ENCODE data around the gene ADCY6. TPM values are rescaled to one million over a fixed set of nuclear protein-coding genes. Genes with fewer than 3 reads are reported as not detected.

Gene ADCY6
- total RNA-seq (10 to 100 TPM; 39.9 to 51.9 TPM), polyA plus RNA-seq (ENCODE audit: insufficient read length in 2 of 2) (10 to 100 TPM; 58.4 to 90.2 TPM)
- long read RNA-seq, donor 1, partial matches to known transcripts = 0 of 4 reads
- long read RNA-seq, donor 1, other reads (novel, unspliced or antisense) = 0 of 4 reads
- long read RNA-seq, donor 2, partial matches to known transcripts = 0 of 1 reads
- long read RNA-seq, donor 2, other reads (novel, unspliced or antisense) = 0 of 1 reads
- long read RNA-seq, donor 3, full-length matches to known transcripts = 1 of 1 reads
- long read RNA-seq, donor 3, partial matches to known transcripts = 0 of 1 reads
- long read RNA-seq, donor 3, other reads (novel, unspliced or antisense) = 0 of 1 reads
- long read RNA-seq, donor 4 = 0 reads

DNA sequence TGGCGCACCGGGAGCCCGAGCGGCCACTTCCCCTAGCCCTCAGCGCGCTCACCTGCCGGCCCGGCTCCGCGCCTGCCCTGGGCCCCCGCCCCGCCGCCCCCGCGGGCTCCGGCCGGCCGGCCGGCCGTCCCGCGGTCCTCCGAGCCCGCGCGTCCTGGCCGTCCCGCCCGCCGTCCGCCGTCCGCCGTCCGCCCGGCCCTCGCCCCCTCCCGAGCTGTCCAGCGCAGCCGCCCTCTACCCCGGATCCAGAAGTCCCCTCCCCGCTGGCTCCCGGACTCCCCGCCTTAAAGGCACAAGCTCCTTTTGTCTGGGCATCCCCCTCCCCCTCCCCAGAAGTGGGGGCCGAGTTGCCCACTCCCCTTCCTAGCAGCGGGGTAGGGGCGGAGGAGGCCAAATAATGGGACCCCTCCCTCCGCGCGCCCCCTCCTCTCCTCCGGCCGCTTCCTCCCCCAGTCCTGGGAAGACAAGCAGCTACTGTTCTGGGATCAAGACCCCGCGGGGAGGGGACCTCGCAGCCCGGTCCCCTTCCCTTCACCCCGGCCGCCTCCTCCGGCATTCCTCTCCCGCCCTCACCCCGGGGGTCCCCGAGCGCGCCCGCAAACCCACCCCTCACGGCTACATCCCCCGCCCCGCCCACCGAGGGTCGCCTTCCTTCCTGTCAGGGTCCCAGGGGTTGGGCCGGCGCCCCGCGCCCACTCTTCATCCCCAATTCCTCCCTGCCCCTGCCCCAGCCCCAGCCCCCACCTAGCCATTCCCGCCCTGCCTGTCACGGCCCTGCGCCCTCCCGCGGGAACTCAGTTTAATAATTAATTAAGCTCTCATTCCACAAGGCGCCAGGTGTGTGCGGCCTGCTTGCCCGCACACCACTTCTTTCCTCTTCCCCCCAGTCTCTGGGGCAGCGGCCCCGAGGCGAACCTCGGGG, at the start of gene ADCY6:
TSS of gene ADCY6 (minus strand) at position 236 of the 922 bp plus-strand sequence. CDS start 5,655 bp downstream, outside the sequence.
- 0% methylated on average over 78 of the region's 86 CpGs for WGBS (ENCODE audit: insufficient coverage)
- peak; percentile 53 to 95 (median 75) for DNase-seq (ENCODE audit: low read depth in 4 of 6, low spot score in 6 of 6)
- Histone ChIP-seq H3K36me3 (ENCODE audit: control insufficient read depth, insufficient read depth, low read length) (no peaks in the 10 kb centered on the region), H3K9me3 (ENCODE audit: control insufficient read depth, insufficient read depth, low read length) (no peaks in the 10 kb centered on the region), H3K4me3 (ENCODE audit: low read depth, low read length) (peak within 1 kb of the TSS; percentile 87), H3K27me3 (ENCODE audit: control insufficient read depth, insufficient read depth, low read length) (no peaks in the 10 kb centered on the region), H3K4me1 (ENCODE audit: control insufficient read depth, insufficient read depth, low read length) (peaks cover 29% of the 10 kb centered on the region), H3K27ac (ENCODE audit: low read depth, low read length) (peak within 1 kb of the TSS; percentile 73)

DNA sequence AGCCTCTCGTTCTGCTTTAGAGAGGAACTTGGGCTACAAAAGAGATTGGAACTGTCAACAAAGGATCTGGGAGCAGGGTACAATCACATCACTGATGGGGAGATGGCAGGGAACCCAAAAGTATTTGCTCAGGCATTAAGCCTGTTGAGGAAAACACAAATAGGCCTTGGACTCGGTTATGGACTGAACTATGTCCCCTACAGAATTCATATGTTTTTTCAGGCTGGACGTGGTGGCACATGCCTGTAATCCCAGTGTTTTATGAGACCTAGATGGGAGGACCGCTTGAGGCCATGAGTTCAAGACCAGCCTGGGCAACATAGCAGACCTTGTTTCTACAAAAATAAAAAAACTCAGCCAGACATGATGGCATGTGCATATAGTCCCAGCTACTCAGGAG, 49.2 kb upstream of the ADCY6 start:
- Histone ChIP-seq H3K27me3 (ENCODE audit: control insufficient read depth, insufficient read depth, low read length) (no peaks in the 10 kb centered on the region), H3K4me1 (ENCODE audit: control insufficient read depth, insufficient read depth, low read length) (no peaks in the 10 kb centered on the region), H3K9me3 (ENCODE audit: control insufficient read depth, insufficient read depth, low read length) (no peaks in the 10 kb centered on the region), H3K4me3 (ENCODE audit: low read depth, low read length) (no peak overlapping the region), H3K27ac (ENCODE audit: low read depth, low read length) (no peak overlapping the region), H3K36me3 (ENCODE audit: control insufficient read depth, insufficient read depth, low read length) (peaks cover 74% of the 10 kb centered on the region)
- 80% methylated on average over 1 of the region's 4 CpGs for WGBS (ENCODE audit: insufficient coverage)
- no peak for DNase-seq (ENCODE audit: low read depth in 4 of 6, low spot score in 6 of 6)

DNA sequence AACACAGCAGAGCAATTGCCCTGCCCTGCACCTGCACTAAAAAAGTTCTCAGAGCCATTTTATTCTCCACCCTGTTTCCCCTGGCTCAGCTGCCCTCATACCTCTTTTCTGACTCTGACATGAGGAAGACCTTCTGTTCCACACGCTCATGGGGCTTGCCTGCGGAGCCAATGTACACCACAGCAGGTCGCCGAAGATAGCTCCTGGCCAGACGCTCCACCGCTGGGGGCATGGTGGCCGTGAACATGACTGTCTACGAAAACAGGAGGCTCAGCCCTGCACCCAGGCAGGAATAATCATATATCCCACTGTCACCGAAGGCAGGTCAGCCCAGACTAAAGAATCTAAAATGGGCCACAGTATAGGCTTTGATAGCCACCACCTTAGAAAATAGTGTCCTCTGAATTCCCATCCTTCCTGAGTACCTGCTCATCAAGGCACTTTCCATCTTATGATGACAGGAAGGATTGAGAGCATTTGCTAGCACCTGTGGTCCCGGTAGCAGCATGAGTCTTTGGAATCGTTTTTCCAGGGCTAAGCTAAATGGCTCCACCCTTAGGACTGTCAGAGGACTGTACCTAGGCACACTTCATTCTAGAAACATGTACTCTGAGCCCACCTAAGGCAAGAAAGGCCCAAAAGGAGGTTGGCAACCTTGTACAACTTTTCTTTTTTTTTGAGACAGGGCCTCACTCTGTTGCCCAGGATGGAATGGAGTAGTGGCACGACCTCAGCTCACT, 43.6 kb upstream of the ADCY6 start:
- no peaks in the 10 kb centered on the region for H3K9me3 ChIP-seq (ENCODE audit: control insufficient read depth, insufficient read depth, low read length)
- H3K27me3 ChIP-seq (ENCODE audit: control insufficient read depth, insufficient read depth, low read length) = no peaks in the 10 kb centered on the region
- no peak overlapping the region for H3K4me3 ChIP-seq (ENCODE audit: low read depth, low read length)
- WGBS (ENCODE audit: insufficient coverage) = 98% methylated on average over 12 of the region's 12 CpGs
- no peak overlapping the region for H3K27ac ChIP-seq (ENCODE audit: low read depth, low read length)
- H3K4me1 ChIP-seq (ENCODE audit: control insufficient read depth, insufficient read depth, low read length) = no peaks in the 10 kb centered on the region
- H3K36me3 ChIP-seq (ENCODE audit: control insufficient read depth, insufficient read depth, low read length) = peaks cover 93% of the 10 kb centered on the region
- no peak for DNase-seq (ENCODE audit: low read depth in 4 of 6, low spot score in 6 of 6)

- Histone ChIP-seq H3K27ac (ENCODE audit: low read depth, low read length) (no peak overlapping the region), H3K9me3 (ENCODE audit: control insufficient read depth, insufficient read depth, low read length) (no peaks in the 10 kb centered on the region), H3K36me3 (ENCODE audit: control insufficient read depth, insufficient read depth, low read length) (peaks cover 94% of the 10 kb centered on the region), H3K4me1 (ENCODE audit: control insufficient read depth, insufficient read depth, low read length) (no peaks in the 10 kb centered on the region), H3K27me3 (ENCODE audit: control insufficient read depth, insufficient read depth, low read length) (no peaks in the 10 kb centered on the region), H3K4me3 (ENCODE audit: low read depth, low read length) (no peak overlapping the region)
- no peak for DNase-seq (ENCODE audit: low read depth in 4 of 6, low spot score in 6 of 6)
- WGBS (ENCODE audit: insufficient coverage) = 86% methylated on average over 4 of the region's 6 CpGs
These were observed 42.4 kb upstream of the ADCY6 start for GRCh38 chr12:48831257-48831656.

DNA sequence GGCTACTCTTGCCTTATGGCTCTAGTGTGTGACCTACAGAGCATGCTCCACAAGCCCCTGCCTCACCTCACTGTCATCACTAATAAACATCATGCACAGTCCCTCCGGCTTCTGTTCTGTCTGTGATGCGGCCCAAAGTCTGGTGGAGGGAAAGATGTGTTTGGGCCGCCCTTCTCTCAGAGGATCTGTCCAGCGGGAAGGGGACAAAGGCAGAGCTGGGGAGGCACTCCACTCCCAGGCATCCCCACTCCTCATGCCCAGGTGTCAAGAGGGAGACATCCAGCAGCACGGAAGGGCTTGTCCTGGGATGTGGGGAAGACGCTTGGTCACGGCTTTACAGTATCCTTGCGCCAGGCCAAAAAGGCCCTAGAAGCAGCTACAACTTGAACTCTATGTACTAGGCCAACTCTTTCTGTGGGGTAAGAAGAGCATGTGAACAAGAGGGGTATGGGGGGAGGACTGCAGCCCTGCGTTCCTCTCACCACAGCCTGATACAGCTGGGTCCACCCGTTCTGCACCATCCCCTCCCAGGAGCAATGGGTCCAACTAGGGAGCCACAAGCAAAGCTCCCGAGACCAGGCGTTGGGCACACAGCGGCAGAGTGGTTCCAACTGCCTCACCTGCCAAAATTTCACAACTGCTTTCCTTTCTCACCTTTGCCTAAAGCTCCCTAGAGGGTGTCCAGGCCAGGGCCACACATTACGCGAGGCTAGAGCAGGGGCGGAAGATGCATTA, 40.1 kb upstream of the ADCY6 start:
- H3K27me3 ChIP-seq (ENCODE audit: control insufficient read depth, insufficient read depth, low read length) = no peaks in the 10 kb centered on the region
- no peak overlapping the region for H3K27ac ChIP-seq (ENCODE audit: low read depth, low read length)
- no peaks in the 10 kb centered on the region for H3K4me1 ChIP-seq (ENCODE audit: control insufficient read depth, insufficient read depth, low read length)
- no peaks in the 10 kb centered on the region for H3K9me3 ChIP-seq (ENCODE audit: control insufficient read depth, insufficient read depth, low read length)
- H3K36me3 ChIP-seq (ENCODE audit: control insufficient read depth, insufficient read depth, low read length) = peaks cover 94% of the 10 kb centered on the region
- WGBS (ENCODE audit: insufficient coverage) = 89% methylated on average over 10 of the region's 16 CpGs
- H3K4me3 ChIP-seq (ENCODE audit: low read depth, low read length) = no peak overlapping the region
- DNase-seq (ENCODE audit: low read depth in 4 of 6, low spot score in 6 of 6) = no peak

- peaks cover 97% of the 10 kb centered on the region for H3K36me3 ChIP-seq (ENCODE audit: control insufficient read depth, insufficient read depth, low read length)
- H3K9me3 ChIP-seq (ENCODE audit: control insufficient read depth, insufficient read depth, low read length) = no peaks in the 10 kb centered on the region
- no peaks in the 10 kb centered on the region for H3K4me1 ChIP-seq (ENCODE audit: control insufficient read depth, insufficient read depth, low read length)
- WGBS (ENCODE audit: insufficient coverage) = 86% methylated on average over 2 of the region's 2 CpGs
- no peak overlapping the region for H3K27ac ChIP-seq (ENCODE audit: low read depth, low read length)
- no peak overlapping the region for H3K4me3 ChIP-seq (ENCODE audit: low read depth, low read length)
- no peak for DNase-seq (ENCODE audit: low read depth in 4 of 6, low spot score in 6 of 6)
- no peaks in the 10 kb centered on the region for H3K27me3 ChIP-seq (ENCODE audit: control insufficient read depth, insufficient read depth, low read length)
These were observed 39.4 kb upstream of the ADCY6 start for GRCh38 chr12:48828293-48828692.

DNA sequence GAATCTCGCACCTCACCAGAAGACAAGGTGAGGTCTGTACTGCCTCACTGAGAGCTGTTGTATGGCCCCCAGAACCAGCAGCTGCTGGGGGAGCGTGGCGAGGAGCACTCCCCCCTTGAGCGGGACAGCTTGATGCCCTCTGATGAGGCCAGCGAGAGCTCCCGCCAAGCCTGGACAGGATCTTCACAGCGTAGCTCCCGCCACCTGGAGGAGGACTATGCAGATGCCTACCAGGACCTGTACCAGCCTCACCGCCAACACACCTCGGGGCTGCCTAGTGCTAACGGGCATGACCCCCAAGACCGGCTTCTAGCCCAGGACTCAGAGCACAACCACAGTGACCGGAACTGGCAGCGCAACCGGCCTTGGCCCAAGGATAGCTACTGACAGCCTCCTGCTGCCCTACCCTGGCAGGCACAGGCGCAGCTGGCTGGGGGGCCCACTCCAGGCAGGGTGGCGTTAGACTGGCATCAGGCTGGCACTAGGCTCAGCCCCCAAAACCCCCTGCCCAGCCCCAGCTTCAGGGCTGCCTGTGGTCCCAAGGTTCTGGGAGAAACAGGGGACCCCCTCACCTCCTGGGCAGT, 38.7 kb upstream of the ADCY6 start:
- H3K36me3 ChIP-seq (ENCODE audit: control insufficient read depth, insufficient read depth, low read length) = peaks cover 95% of the 10 kb centered on the region
- H3K9me3 ChIP-seq (ENCODE audit: control insufficient read depth, insufficient read depth, low read length) = no peaks in the 10 kb centered on the region
- H3K4me1 ChIP-seq (ENCODE audit: control insufficient read depth, insufficient read depth, low read length) = no peaks in the 10 kb centered on the region
- no peak overlapping the region for H3K4me3 ChIP-seq (ENCODE audit: low read depth, low read length)
- H3K27me3 ChIP-seq (ENCODE audit: control insufficient read depth, insufficient read depth, low read length) = no peaks in the 10 kb centered on the region
- 89% methylated on average over 16 of the region's 17 CpGs for WGBS (ENCODE audit: insufficient coverage)
- DNase-seq (ENCODE audit: low read depth in 4 of 6, low spot score in 6 of 6) = no peak
- no peak overlapping the region for H3K27ac ChIP-seq (ENCODE audit: low read depth, low read length)

DNA sequence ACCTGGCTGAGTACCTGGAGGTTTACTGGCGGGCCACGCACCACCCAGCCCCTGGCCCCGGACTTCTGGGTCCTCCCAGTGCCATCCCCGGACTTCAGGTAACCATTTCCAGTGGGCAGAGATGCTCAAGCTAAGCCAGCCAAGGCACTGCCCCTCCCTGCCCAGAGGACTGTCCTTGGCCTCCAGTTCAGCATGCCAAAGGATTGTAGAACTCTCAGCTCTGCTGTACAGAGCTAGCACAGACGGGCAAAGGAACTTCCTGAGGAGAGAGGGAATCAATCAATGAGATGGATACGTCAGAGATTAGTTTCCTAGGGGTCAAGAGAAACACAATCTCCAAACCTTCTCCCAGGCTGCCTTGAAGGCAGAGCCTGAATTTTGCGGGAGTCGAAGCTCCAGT, 38.1 kb upstream of the ADCY6 start:
- 78% methylated on average over 5 of the region's 8 CpGs for WGBS (ENCODE audit: insufficient coverage)
- DNase-seq (ENCODE audit: low read depth in 4 of 6, low spot score in 6 of 6) = no peak
- peaks cover 89% of the 10 kb centered on the region for H3K36me3 ChIP-seq (ENCODE audit: control insufficient read depth, insufficient read depth, low read length)
- no peak overlapping the region for H3K27ac ChIP-seq (ENCODE audit: low read depth, low read length)
- H3K9me3 ChIP-seq (ENCODE audit: control insufficient read depth, insufficient read depth, low read length) = no peaks in the 10 kb centered on the region
- no peaks in the 10 kb centered on the region for H3K4me1 ChIP-seq (ENCODE audit: control insufficient read depth, insufficient read depth, low read length)
- no peaks in the 10 kb centered on the region for H3K27me3 ChIP-seq (ENCODE audit: control insufficient read depth, insufficient read depth, low read length)
- no peak overlapping the region for H3K4me3 ChIP-seq (ENCODE audit: low read depth, low read length)

Data from spinal cord (tissue), 10 donors.